CD14-positive monocyte (primary cell): ENCODE data around the gene REV3L. TPM values are rescaled to one million over a fixed set of nuclear protein-coding genes. Genes with fewer than 3 reads are reported as not detected.

Experiments
- DNase-seq, 3 donors: peaks; one replicate each; pipeline ENCODE4 v3.0.0-alpha.2; 2011 to 2022
- H2AFZ ChIP-seq: 2 replicates; pipeline ENCODE4 v1.6.0; 2012; ENCODE audit warnings: mild to moderate bottlenecking, low read depth, low read length, inconsistent platforms; ENCODE audit not compliant: insufficient read depth, poor library complexity, severe bottlenecking
- H3K27ac ChIP-seq, 2 donors: 1 replicate in 1 of 2; 2 replicates in 1 of 2; pipeline ENCODE4 v1.5.1; 2012 to 2013; ENCODE audit warnings: low read length in 2 of 2, control low read depth in 1 of 2, inconsistent platforms in 1 of 2, low read depth in 1 of 2, mild to moderate bottlenecking in 1 of 2
- H3K27me3 ChIP-seq, 2 donors: one replicate each; pipeline versions ENCODE4 v1.6.0 to v1.6.1; 2011 to 2013; ENCODE audit warnings: low read length in 2 of 2; ENCODE audit not compliant: control insufficient read depth in 2 of 2, insufficient read depth in 2 of 2
- H3K36me3 ChIP-seq, 2 donors: replicated peaks in 1 of 2; 1 replicate in 1 of 2; 2 replicates in 1 of 2; pipeline versions ENCODE4 v1.5.1 to v1.6.1; 2012 to 2013; ENCODE audit warnings: low read length in 2 of 2, control low read depth in 1 of 2, inconsistent platforms in 1 of 2, mild to moderate bottlenecking in 1 of 2; ENCODE audit not compliant: insufficient read depth in 2 of 2, control insufficient read depth in 1 of 2
- H3K4me1 ChIP-seq, 2 donors: 1 replicate in 1 of 2; 2 replicates in 1 of 2; pipeline versions ENCODE4 v1.5.1 to v1.6.1; 2012 to 2013; ENCODE audit warnings: low read length in 2 of 2, control low read depth in 1 of 2, inconsistent platforms in 1 of 2, mild to moderate bottlenecking in 1 of 2, moderate library complexity in 1 of 2; ENCODE audit not compliant: insufficient read depth in 2 of 2, control insufficient read depth in 1 of 2
- H3K4me2 ChIP-seq: replicated peaks from 2 replicates; pipeline ENCODE3; 2012; ENCODE audit warnings: low read length, moderate library complexity, mild to moderate bottlenecking; ENCODE audit not compliant: poor library complexity, severe bottlenecking; ENCODE audit errors: extremely low read depth
- H3K4me3 ChIP-seq, 3 experiments: fragments of 200-600 bp in 1 of 3; sonication (generic) in 1 of 3; replicated peaks in 1 of 3; 1 replicate in 2 of 3; 2 replicates in 1 of 3; pipeline ENCODE4 v1.5.1; 2011 to 2013; ENCODE audit warnings: low read length in 3 of 3, mild to moderate bottlenecking in 3 of 3, control low read depth in 2 of 3, low read depth in 2 of 3, inconsistent platforms in 1 of 3, moderate library complexity in 1 of 3
- H3K79me2 ChIP-seq: 2 replicates; pipeline ENCODE4 v1.6.0; 2012; ENCODE audit warnings: mild to moderate bottlenecking, control low read depth, inconsistent platforms, low read length, moderate library complexity; ENCODE audit not compliant: insufficient read depth
- H3K9ac ChIP-seq: 2 replicates; pipeline ENCODE4 v1.6.0; 2017; ENCODE audit warnings: low read length, mild to moderate bottlenecking; ENCODE audit not compliant: insufficient read depth, poor library complexity, severe bottlenecking
- H3K9me3 ChIP-seq, 2 donors: replicated peaks in 1 of 2; 1 replicate in 1 of 2; 2 replicates in 1 of 2; pipeline versions ENCODE4 v1.5.1 to v1.6.1; 2012 to 2013; ENCODE audit warnings: low read length in 2 of 2, control low read depth in 1 of 2; ENCODE audit not compliant: control insufficient read depth in 1 of 2, insufficient read depth in 1 of 2
- H4K20me1 ChIP-seq: 2 replicates; pipeline ENCODE4 v1.6.0; 2012; ENCODE audit warnings: mild to moderate bottlenecking, low read length, control low read depth, moderate library complexity; ENCODE audit not compliant: insufficient read depth
- H3K27ac Mint-ChIP-seq, 7 donors: one replicate each; pipeline ENCODE4 v1.8.0; 2020; ENCODE audit warnings: mild to moderate bottlenecking in 7 of 7, mixed read lengths in 7 of 7, moderate library complexity in 6 of 7, inconsistent platforms in 2 of 7
- H3K27me3 Mint-ChIP-seq, 3 donors: one replicate each; pipeline ENCODE4 v1.8.0; 2021 to 2022; ENCODE audit warnings: low read depth in 3 of 3, mild to moderate bottlenecking in 3 of 3, mixed read lengths in 3 of 3, moderate library complexity in 3 of 3, inconsistent platforms in 1 of 3
- H3K36me3 Mint-ChIP-seq, 2 donors: one replicate each; pipeline ENCODE4 v1.8.0; 2020; ENCODE audit warnings: mixed read lengths in 2 of 2, inconsistent platforms in 1 of 2, mild to moderate bottlenecking in 1 of 2
- H3K4me1 Mint-ChIP-seq: one replicate; pipeline ENCODE4 v1.8.0; 2020; ENCODE audit warnings: mild to moderate bottlenecking, mixed read lengths
- H3K4me3 Mint-ChIP-seq, 2 donors: one replicate each; pipeline ENCODE4 v1.8.0; 2020; ENCODE audit warnings: mild to moderate bottlenecking in 2 of 2, mixed read lengths in 2 of 2, moderate library complexity in 1 of 2
- H3K9me3 Mint-ChIP-seq, 7 donors: one replicate each; pipeline ENCODE4 v1.8.0; 2020 to 2022; ENCODE audit warnings: mixed read lengths in 7 of 7, mild to moderate bottlenecking in 6 of 7, moderate library complexity in 6 of 7, inconsistent platforms in 2 of 7
- WGBS: methylation state at CpG from one replicate; pipeline ENCODE4 v1.1.5; 2013; ENCODE audit warnings: missing lambda C conversion rate; ENCODE audit not compliant: insufficient coverage; 5-methylcytosine and 5-hydroxymethylcytosine counted together
- intact Hi-C, 2 donors: fragments of 100-400 bp; cut with micrococcal nuclease; formaldehyde crosslinking; loops; one replicate each; pipeline versions ENCODE4 v1.15.0 to v1.15.1; 2023
- polyA plus RNA-seq, 3 donors: library from polyadenylated mRNA; depleted of rRNA in 1 of 3; unstranded in 2 of 3; stranded (reverse) in 1 of 3; fragments of 300-500 nt in 2 of 3; fragments of >200 nt in 1 of 3; fragmentation: Illumina TruSeq in 2 of 3; gene quantifications; 1 replicate in 2 of 3; 2 replicates in 1 of 3; pipeline ENCODE4 v1.2.3, GENCODE V29; 2012 to 2021
- TF ChIP-seq, protein P1 (sequence below): fragments of 200-600 bp; IDR thresholded peaks from one replicate; pipeline ENCODE4 v1.8.0; 2022; ENCODE audit warnings: antibody characterized with exemption, mild to moderate bottlenecking

REV3L gene
- polyA plus RNA-seq, 3 donors = 3.4 to 5.7 (median 4.9) TPM

GRCh38 chr6:111485342-111485741, 2.3 kb upstream of the REV3L start:
- H3K4me3 Mint-ChIP-seq = no peak overlapping the region
- intact Hi-C loops = loop anchor here in 1 of 2 donors (10.0 kb wide), 2 partner anchors 89 to 611 kb away; partner anchors contain the start of gene AMD1

GRCh38 chr6:111484633-111484930, 1.6 kb upstream of the REV3L start:
- Histone ChIP-seq H3K27me3 (no peaks in the 10 kb centered on the region), H3K4me2 (peak overlapping the region; percentile 81), H3K36me3 (no peaks in the 10 kb centered on the region), H3K9ac (peak overlapping the region; percentile 98), H3K79me2 (peaks cover 62% of the 10 kb centered on the region), H2AFZ (peak overlapping the region; percentile 81), H3K9me3 (no peaks in the 10 kb centered on the region), H3K4me1 (peaks cover 27 to 40% of the 10 kb centered on the region in 2 donors), H3K4me3 (peak overlapping the region in 2 of 3 experiments; percentile 85 to 90), H4K20me1 (peaks cover 11% of the 10 kb centered on the region), H3K27ac (peak overlapping the region; percentile 96 to 99)
- TF ChIP-seq, protein P1, sequence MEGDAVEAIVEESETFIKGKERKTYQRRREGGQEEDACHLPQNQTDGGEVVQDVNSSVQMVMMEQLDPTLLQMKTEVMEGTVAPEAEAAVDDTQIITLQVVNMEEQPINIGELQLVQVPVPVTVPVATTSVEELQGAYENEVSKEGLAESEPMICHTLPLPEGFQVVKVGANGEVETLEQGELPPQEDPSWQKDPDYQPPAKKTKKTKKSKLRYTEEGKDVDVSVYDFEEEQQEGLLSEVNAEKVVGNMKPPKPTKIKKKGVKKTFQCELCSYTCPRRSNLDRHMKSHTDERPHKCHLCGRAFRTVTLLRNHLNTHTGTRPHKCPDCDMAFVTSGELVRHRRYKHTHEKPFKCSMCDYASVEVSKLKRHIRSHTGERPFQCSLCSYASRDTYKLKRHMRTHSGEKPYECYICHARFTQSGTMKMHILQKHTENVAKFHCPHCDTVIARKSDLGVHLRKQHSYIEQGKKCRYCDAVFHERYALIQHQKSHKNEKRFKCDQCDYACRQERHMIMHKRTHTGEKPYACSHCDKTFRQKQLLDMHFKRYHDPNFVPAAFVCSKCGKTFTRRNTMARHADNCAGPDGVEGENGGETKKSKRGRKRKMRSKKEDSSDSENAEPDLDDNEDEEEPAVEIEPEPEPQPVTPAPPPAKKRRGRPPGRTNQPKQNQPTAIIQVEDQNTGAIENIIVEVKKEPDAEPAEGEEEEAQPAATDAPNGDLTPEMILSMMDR = no peak
- whole genome bisulfite sequencing = no CpG with 5 or more reads among the region's 8 CpGs
- intact Hi-C loops = loop anchor here (5.0 to 10.0 kb wide), 6 partner anchors 77 to 610 kb away; partner anchors contain the start of genes AMD1 (in 1 of the 2) and TRAF3IP2 (in 1 of the 2)
- Mint-ChIP-seq H3K4me1 (peaks cover 32% of the 10 kb centered on the region), H3K27ac (peak overlapping the region; percentile 98 to 99 (median 99)), H3K27me3 (no peaks in the 10 kb centered on the region), H3K9me3 (peaks cover 0 to 2% (median 0%) of the 10 kb centered on the region in 7 donors), H3K4me3 (peak overlapping the region; percentile 96 to 97), H3K36me3 (no peaks in the 10 kb centered on the region)
- DNase-seq = no peak

More at GRCh38 chr6:111485342-111485741, 2.3 kb upstream of the REV3L start:
- TF ChIP-seq, protein P1 = no peak
- Histone ChIP-seq H3K79me2 (peaks cover 55% of the 10 kb centered on the region), H2AFZ (no peak overlapping the region), H3K9ac (no peak overlapping the region), H3K27ac (no peak overlapping the region), H4K20me1 (peaks cover 8% of the 10 kb centered on the region), H3K36me3 (no peaks in the 10 kb centered on the region), H3K4me3 (no peak overlapping the region), H3K4me2 (no peak overlapping the region), H3K9me3 (no peaks in the 10 kb centered on the region), H3K27me3 (no peaks in the 10 kb centered on the region), H3K4me1 (peaks cover 27 to 40% of the 10 kb centered on the region in 2 donors)
- 100% methylated on average over 1 of the region's 1 CpG for WGBS
- no peaks in the 10 kb centered on the region for H3K36me3 Mint-ChIP-seq
- DNase-seq = no peak
- peaks cover 32% of the 10 kb centered on the region for H3K4me1 Mint-ChIP-seq
- H3K27me3 Mint-ChIP-seq = no peaks in the 10 kb centered on the region
- H3K27ac Mint-ChIP-seq = peak overlapping the region in 1 of 7 donors; percentile 36
- peaks cover 0 to 2% (median 0%) of the 10 kb centered on the region in 7 donors for H3K9me3 Mint-ChIP-seq
